GM21360 (cell line): Measurements from ENCODE around the gene LGI4.

Experiments
- ATAC-seq: cut with Tn5 transposase; IDR thresholded peaks from one replicate; pipeline ENCODE4 v1.9.1; 2021; ENCODE audit warnings: mild to moderate bottlenecking, moderate library complexity; ENCODE audit not compliant: unreplicated experiment

LGI4 gene

DNA sequence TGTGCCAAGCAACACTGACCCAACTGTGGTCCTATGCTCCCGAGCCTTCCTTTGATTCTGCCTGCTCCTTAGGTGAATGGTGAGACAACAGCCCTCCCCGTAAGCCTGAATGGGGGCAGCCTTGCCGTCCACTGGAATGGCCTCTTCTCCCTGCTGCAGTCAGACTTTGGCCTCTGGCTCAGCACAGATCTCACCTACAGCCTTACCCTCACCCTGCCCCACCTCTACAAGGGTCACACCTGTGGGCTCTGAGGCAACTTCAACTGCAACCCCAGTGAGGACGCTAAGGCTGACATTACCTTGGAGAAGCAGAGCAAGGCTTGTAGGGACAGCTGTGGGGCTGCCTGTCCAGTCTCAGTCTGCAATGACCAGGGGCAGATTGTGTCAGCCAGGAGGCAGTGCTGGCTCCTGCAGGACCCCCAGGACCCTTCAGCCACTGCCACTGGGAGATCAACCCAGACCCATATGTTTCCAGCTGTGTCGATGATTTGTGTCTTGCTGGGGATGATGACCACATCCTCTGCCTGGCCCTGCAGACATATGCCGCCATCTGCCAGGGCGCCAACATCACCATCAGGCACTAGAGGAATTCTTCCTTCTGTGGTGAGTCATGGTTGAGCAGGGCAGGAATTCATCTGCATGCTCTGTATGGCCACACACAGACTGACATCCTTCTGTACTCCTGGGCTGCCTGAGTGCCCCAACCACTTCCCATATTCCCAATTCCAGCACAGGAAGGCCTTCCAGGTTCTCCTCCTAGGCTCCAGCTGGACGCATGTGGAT, 46.5 kb downstream of the LGI4 start:
- ATAC-seq, result no peak

DNA sequence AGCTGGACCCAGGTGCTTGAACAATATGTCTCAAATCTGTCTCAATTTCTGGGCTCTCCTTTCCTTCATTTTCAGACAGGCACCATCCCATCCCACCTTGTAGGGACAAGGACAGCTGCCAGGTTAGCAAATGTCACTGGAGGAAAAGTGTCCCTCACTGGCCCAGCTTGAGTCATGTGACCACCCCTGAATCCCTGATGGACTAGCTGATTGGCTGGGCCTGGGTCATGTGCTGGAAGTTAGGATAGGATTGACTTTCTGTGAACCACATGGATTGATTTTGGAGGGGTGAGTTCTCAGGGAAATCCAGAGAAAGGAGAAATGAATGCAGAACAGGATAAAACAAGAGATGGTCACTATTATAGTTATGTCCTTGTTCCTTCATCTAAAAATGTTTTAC, 47.5 kb downstream of the LGI4 start:
- ATAC-seq, result no peak

DNA sequence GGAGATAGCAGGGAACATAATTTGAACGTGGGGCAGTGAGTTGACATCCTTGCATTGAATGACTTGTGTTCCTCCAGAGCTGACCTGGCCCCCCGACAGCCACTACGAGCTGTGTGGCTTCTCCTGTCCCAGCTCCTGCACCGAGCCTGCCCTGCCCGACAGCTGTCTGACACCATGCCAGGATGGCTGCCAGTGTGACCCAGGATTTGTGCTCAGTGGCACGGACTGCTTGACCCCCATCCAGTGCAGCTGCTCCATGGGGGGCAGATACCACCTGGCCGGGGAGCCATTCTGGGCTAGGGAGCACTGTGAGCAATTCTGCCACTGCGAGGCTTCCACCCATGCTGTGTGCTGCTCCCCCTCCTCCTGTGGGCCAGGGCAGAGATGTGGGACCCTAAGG, 48.4 kb downstream of the LGI4 start:
- no peak for ATAC-seq

DNA sequence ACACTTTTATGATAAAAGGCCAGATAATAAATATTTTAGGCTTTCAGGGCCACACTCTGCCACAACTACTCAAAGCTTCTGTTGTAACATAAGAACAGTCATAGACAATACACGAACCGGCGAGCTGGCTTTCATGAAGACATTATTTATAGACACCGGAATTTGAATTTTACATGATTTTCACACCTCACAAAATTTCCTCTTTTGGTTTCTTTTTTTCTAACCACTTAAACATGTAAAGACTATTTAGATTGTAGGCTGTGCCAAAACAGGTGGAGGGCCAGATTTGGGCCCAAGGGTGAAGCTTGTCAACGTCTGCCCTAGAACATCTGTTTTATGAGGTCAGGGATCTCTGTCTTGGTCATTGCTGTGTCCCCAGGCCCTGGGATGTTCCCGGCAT, 48.9 kb downstream of the LGI4 start:
- no peak for ATAC-seq

DNA sequence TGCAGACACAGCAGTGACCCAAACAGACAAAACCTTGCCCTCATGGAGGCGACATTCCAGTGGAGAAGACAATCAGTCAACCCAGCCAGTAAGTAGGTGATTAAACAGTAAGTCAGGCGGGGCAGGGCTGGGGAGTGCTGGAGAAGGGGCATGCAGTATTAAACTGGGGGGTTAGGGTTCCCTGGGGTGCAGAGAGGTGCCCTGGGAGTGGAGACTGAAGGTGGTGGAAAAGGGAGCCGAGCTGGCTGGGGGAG, 50.4 kb downstream of the LGI4 start:
- ATAC-seq, result no peak

DNA sequence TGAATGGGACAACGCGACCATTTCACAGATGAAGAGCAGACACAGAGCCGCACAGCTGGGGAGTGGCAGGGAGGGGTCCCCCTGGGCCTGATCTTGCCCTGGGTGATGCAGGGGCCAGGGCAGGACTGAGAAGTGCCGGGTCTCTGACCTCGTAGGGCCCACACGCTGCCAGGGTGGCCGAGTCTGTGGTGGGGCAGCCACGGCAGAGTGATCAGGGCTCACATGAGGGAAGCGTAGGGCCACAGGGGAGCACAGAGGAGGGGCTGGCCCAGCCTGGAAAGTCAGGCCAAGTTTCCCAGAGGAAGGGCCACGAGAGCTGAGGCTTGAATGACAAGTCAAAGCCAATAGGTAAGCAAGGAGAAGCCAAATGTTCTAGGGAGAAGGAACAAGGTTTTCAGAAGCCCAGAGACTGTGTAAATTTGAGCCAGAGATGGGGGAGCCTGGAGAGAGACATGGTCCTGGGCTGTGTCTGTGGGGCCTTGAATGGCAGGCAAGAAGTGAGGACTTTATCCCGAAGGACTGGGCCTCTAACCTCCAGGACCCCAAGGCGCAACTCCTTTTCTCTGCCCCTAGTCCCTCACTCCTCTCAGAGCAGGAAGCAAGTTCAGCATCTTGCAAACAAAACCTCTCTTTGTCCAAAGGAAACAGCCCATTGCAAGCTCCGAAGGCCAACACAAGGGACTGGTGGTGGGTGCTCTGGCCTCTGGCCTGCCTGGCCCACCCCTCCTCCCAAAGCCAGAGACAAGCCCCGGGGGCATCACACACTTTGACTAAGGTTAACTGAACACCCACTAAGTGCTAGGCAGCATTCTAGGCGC, 51.0 kb downstream of the LGI4 start:
- no peak for ATAC-seq

DNA sequence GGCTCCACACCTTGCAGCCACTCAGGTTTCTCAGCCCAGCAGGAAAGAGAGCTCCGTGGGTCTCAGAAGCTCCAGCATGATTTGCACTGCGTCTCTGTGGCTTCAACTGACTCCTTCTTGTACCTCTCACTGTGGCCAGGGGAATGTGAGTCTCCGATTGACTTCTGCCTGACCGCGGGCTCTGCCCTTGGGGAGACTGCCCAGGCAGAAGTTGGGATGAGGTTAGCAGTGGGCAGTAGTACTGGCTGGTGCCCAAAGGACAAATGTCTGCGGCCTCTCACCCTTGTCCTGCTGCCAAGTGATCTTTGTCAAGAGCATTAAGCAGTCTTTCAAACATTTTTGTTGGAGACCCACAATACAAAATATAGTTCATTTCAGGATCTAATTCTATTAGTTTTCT, 53.7 kb downstream of the LGI4 start:
- ATAC-seq, result no peak

DNA sequence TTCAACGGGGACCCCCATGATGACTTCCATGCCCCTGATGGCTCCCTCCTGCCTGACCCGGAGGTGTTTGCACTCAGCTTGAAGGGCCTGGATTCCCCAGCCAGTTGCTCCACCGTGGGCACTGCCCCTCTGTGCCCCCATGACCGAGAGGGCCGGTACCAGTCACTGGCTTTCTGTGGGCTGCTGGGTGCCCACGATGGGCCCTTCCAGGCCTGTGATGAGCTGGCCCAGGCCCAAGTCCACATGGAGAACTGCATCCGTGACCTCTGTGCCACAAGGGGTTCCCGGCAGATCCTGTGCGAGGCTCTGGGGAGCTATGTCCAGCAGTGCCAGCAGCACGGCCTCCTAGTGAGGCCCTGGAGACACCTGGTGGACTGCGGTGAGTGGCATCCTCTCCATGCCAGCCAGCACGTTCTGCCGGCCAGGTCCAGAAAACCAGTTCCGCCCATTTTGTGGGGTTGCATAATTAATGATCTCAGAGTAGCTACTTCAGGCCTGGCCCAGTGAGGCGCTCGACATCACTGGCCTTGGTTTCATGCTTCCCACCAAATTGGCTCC, 54.2 kb downstream of the LGI4 start:
- ATAC-seq, result no peak

DNA sequence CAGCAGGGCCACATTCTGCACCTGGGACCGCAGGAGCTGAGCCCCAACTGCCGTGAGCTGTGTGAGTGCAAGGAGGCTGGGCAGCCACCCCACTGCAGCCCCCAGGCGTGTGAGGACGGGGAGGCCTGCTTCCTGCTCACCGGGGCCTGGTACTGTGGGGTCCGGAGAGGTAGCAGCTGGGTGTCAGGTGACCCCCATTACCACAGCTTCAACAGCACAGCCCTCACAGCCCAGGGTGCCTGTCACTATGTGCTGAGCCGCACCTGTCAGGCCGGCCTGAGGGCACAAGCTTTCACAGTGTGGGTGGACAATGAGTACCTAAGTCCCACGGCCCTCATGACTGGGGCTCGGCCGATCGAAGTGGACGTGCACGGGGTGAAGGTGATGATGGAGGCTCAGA, 55.0 kb downstream of the LGI4 start:
- ATAC-seq, result no peak

DNA sequence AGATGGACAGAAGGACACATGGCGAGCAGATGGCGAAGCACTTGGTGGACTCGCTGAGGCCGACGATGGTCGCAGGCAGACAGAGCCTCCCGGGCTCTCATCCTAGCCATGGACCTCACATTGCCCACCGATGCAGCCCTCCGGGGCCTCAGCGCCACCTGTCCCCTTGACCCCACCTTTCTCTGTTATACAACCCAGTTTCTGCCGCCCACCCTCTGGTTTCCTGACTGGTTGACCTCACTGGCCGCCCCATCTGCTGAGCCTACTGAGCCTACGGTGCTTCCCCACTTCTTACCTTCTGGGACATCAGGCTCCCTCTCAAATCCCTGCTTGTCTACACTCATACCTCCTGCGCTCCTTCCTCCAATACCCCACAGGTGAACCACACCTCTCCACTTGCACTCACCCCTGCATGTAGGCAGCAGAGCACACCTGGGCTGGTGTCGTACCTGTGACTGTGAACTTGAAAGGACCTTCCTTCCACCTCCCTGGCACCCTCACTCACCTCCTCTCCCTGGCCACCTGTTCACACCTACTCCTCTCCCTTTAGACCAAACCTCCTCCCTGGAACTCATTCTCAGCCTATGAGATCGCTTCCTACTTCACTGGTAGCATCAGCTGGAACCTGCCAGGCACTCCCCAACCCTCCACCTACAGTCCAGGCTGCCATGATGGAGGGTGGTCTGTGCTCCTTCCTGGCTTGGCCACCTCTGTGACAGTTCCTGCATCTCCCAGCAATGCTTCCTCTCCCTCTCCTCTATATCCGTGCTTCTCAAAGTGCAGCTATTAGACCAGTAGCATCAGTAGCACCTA, 57.2 kb downstream of the LGI4 start:
- ATAC-seq, result no peak

DNA sequence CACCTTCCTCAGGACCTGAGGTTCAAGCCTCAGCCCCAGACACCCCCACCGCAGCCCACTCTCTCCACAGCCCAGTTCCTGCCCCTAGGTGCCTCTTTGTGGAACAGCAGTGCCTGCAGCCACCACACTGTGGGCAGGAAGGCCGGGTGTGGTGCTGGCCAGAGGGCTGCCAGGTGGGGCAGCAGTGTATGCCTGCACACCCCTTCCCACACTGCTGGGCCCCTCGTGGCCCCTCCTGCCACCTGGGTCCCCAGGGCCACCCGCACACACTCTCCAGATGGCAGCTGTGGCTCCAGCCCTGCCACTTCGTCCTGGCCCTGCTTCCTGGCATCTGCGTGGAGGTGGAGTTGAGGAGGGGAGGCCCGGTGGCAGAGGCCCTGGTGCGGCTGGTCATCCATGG, 58.2 kb downstream of the LGI4 start:
- no peak for ATAC-seq

DNA sequence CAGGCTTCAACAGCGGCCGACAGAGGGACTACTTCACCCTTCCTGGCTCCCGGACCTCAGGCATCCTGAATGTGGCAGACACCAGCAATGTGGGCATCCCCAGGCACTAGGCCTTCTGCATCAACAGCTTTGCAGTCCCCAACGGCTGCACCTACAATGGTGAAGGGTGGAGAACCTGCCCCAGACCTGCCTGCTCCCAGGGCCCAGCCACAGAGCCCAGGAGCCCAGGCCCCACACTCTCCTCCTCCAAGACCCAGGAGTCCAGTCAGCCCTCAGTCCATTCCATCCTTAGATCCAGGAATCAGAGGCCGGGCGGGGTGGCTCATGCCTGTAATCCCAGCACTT, 58.9 kb downstream of the LGI4 start:
- no peak for ATAC-seq

DNA sequence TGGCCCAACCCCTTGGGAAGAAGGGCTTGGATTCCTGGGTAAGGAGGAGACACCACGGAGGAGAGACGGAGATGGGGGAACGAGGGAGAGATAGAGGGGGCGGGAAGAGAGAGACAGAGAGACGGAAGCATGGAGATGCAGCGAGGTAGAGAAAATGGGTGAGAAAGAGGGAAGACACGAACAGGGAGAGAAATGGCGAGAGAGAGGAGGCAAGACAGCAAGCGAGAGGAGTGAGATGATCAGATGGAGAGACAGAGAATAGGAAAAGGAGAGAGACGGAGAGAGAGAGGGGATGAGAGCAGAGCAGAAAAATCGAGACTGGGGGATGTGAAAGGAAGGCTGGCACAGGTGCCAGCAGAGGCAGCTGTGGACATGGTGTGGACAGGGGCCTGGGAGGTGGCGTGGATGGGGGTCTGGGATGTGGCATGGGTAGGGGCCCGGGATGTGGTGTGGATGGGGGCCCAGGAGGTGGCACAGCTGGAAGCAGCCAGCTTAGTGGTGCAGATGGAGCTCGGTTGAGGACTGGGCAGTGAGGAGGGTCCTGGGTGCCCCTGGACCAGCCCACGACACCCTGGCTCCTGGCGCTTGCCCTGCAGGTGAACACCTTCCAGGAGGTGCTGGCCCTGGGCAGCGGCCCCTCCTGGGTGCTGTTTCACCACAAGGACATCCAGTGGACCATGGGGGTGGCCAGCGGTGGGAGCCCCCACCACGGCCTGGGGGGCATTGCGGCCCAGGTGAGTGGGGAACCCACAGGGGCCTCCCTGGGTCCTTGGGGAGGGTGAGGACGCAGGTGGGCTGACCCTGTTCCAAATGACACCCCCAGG, 59.4 kb downstream of the LGI4 start:
- no peak for ATAC-seq
